Measurements from ENCODE around the gene RUNX1.

GRCh38 chr21:34811368-34811767 lies 237.7 kb downstream of the RUNX1 start:
- TF ChIP-seq CTCF (IDR thresholded peaks at IDR 0.05; ENCODE audit: low read depth, low read length) (no peak), POLR2A (IDR thresholded peaks at IDR 0.05; ENCODE audit: extremely low read depth, insufficient read length) (no peak)
